Ishikawa (cell line): ENCODE measurements around the gene CCDC150.

Experiments
- CEBPB ChIP-seq: IDR thresholded peaks from 2 replicates; pipeline ENCODE4 v1.6.1; 2012
- CREB1 ChIP-seq: IDR thresholded peaks from 2 replicates; pipeline ENCODE4 v1.6.1; 2012; ENCODE audit warnings: low read depth
- EGR1 ChIP-seq: IDR thresholded peaks from 2 replicates; pipeline ENCODE4 v1.6.1; 2012
- EP300 ChIP-seq: IDR thresholded peaks from 2 replicates; pipeline ENCODE4 v1.6.1; 2012; ENCODE audit warnings: borderline replicate concordance
- FOXM1 ChIP-seq: IDR thresholded peaks from 2 replicates; pipeline ENCODE4 v1.6.1; 2012; ENCODE audit warnings: low read depth, borderline replicate concordance
- MAX ChIP-seq: IDR thresholded peaks from 2 replicates; pipeline ENCODE4 v1.6.1; 2012
- NFIC ChIP-seq: IDR thresholded peaks from 2 replicates; pipeline ENCODE4 v1.6.1; 2012
- RAD21 ChIP-seq: IDR thresholded peaks from 2 replicates; pipeline ENCODE4 v1.6.1; 2012; ENCODE audit warnings: low read depth
- REST ChIP-seq: IDR thresholded peaks from 2 replicates; pipeline ENCODE4 v1.6.1; 2012; ENCODE audit warnings: low read depth, mild to moderate bottlenecking
- TAF1 ChIP-seq: IDR thresholded peaks from 2 replicates; pipeline ENCODE4 v1.6.1; 2012; ENCODE audit warnings: low read depth, mild to moderate bottlenecking
- TCF12 ChIP-seq: IDR thresholded peaks from 2 replicates; pipeline ENCODE4 v1.6.1; 2012; ENCODE audit warnings: low read depth
- TEAD4 ChIP-seq: IDR thresholded peaks from 2 replicates; pipeline ENCODE4 v1.6.1; 2012
- USF1 ChIP-seq: IDR thresholded peaks from 2 replicates; pipeline ENCODE4 v1.6.1; 2012
- YY1 ChIP-seq: IDR thresholded peaks from 2 replicates; pipeline ENCODE4 v1.6.1; 2012; ENCODE audit warnings: low read depth
- ZBTB7A ChIP-seq: IDR thresholded peaks from 2 replicates; pipeline ENCODE4 v1.6.1; 2012; ENCODE audit warnings: low read depth

Gene CCDC150

GRCh38 chr2:196651387-196652094 lies 12.0 kb downstream of the CCDC150 start:
- TF ChIP-seq MAX (no peak), USF1 (no peak), REST (no peak), ZBTB7A (no peak), TCF12 (no peak)

- no peak for TF ChIP-seq TEAD4
- TF ChIP-seq EGR1: no peak
- no peak for TF ChIP-seq CEBPB
- no peak for TF ChIP-seq TAF1
- TF ChIP-seq REST: no peak
- no peak for TF ChIP-seq EP300
- no peak for TF ChIP-seq USF1
- TF ChIP-seq TCF12: no peak
- no peak for TF ChIP-seq RAD21
Measured at GRCh38 chr2:196652869-196653268, 13.4 kb downstream of the CCDC150 start.

- TF ChIP-seq USF1 (no peak), RAD21 (no peak), ZBTB7A (no peak), NFIC (no peak), YY1 (no peak), FOXM1 (no peak), TAF1 (no peak)
Measured at GRCh38 chr2:196653843-196654242, 14.3 kb downstream of the CCDC150 start.

GRCh38 chr2:196655761-196656160 lies 16.2 kb downstream of the CCDC150 start:
- TF ChIP-seq MAX (no peak), TAF1 (no peak), EGR1 (no peak), NFIC (no peak), REST (no peak), CREB1 (no peak), ZBTB7A (no peak), TCF12 (no peak), EP300 (no peak), RAD21 (no peak), CEBPB (no peak), TEAD4 (no peak), FOXM1 (no peak), YY1 (no peak), USF1 (no peak)
